Ovary (tissue), 3 donors: ENCODE results near the gene ENPP3.

ENCODE experiments used
- CTCF ChIP-seq, 3 donors: fragments of 450-650 bp in 2 of 3; fragments of 200-600 bp in 1 of 3; IDR thresholded peaks; one replicate each; pipeline versions ENCODE4 v1.5.1 to v1.8.0; 2016 to 2022; ENCODE audit warnings: antibody characterized with exemption in 3 of 3, mild to moderate bottlenecking in 1 of 3
- POLR2A ChIP-seq: fragments of 450-650 bp; IDR thresholded peaks from one replicate; pipeline ENCODE4 v1.6.1; 2017; ENCODE audit warnings: antibody characterized with exemption, mild to moderate bottlenecking, moderate library complexity
- donor health status: DM: no; HTN: no; CAD: no.

GRCh38 chr6:131627724-131628682, 9.1 kb upstream of the ENPP3 start, which contains the start of gene MED23:
- TF ChIP-seq CTCF (IDR thresholded peaks at IDR 0.05) (peak; percentile 87 to 92 (median 90)), POLR2A (peak; percentile 57)
